Measurements from ENCODE around the gene CREBBP. TPM values are rescaled to one million over a fixed set of nuclear protein-coding genes. Genes with fewer than 3 reads are reported as not detected.

The CREBBP gene
- total RNA-seq, 2 experiments from 2014 or later = 145 to 152 TPM

GRCh38 chr16:3738541-3738940 is 142.0 kb downstream of the CREBBP start:
- Mint-ChIP-seq H3K4me3 (no peak overlapping the region), H3K9me3 (no peaks in the 10 kb centered on the region), H3K36me3 (ENCODE audit: low read depth) (peaks cover 96% of the 10 kb centered on the region), H3K27me3 (no peaks in the 10 kb centered on the region), H3K27ac (no peak overlapping the region), H3K4me1 (ENCODE audit: low read depth) (no peaks in the 10 kb centered on the region)
- intact Hi-C loops (cut with DNase I, micrococcal nuclease) = no loop called here
- Histone ChIP-seq H3K9me3 (ENCODE audit: control insufficient read depth in 1 of 2, insufficient read depth in 1 of 2, low read length in 2 of 2) (no peaks in the 10 kb centered on the region), H3K4me3 (ENCODE audit: low read length) (no peak overlapping the region), H3K4me1 (ENCODE audit: insufficient read depth, low read length) (no peaks in the 10 kb centered on the region), H3K36me3 (ENCODE audit: insufficient read depth, low read length) (peaks cover 90% of the 10 kb centered on the region), H3K27me3 (ENCODE audit: control insufficient read depth in 1 of 2, insufficient read depth in 2 of 2, low read length in 2 of 2) (no peaks in the 10 kb centered on the region), H3K27ac (ENCODE audit: low read depth in 1 of 2, low read length in 2 of 2) (no peak overlapping the region)
- TF ChIP-seq CTCF (IDR thresholded peaks at IDR 0.05) = no peak
- DNase-seq = no peak
- ChIA-PET CTCF (no interaction called here), POLR2A (interaction anchor here (0.9 kb wide), 1 partner anchor 21 kb away, joined by 3 read pairs; the partner anchor contains the start of gene TRAP1)
- no peak for ATAC-seq (ENCODE audit: poor library complexity)

- ChIA-PET POLR2A (no interaction called here), CTCF (no interaction called here)
- H3K27ac Mint-ChIP-seq = no peak overlapping the region
- Histone ChIP-seq H3K9me3 (ENCODE audit: control insufficient read depth in 1 of 2, insufficient read depth in 1 of 2, low read length in 2 of 2) (no peaks in the 10 kb centered on the region), H3K27ac (ENCODE audit: low read depth in 1 of 2, low read length in 2 of 2) (no peak overlapping the region), H3K4me3 (ENCODE audit: low read length) (no peak overlapping the region), H3K4me1 (ENCODE audit: insufficient read depth, low read length) (no peaks in the 10 kb centered on the region), H3K27me3 (ENCODE audit: control insufficient read depth in 1 of 2, insufficient read depth in 2 of 2, low read length in 2 of 2) (no peaks in the 10 kb centered on the region), H3K36me3 (ENCODE audit: insufficient read depth, low read length) (peaks cover 89% of the 10 kb centered on the region)
- no peaks in the 10 kb centered on the region for H3K9me3 Mint-ChIP-seq
- no peak overlapping the region for H3K4me3 Mint-ChIP-seq
- ATAC-seq (ENCODE audit: poor library complexity) (no peak), DNase-seq (no peak)
- no peak for TF ChIP-seq CTCF (IDR thresholded peaks at IDR 0.05)
- intact Hi-C loops (cut with DNase I, micrococcal nuclease) = no loop called here
- H3K36me3 Mint-ChIP-seq (ENCODE audit: low read depth) = peaks cover 95% of the 10 kb centered on the region
- no peaks in the 10 kb centered on the region for H3K27me3 Mint-ChIP-seq
- no peaks in the 10 kb centered on the region for H3K4me1 Mint-ChIP-seq (ENCODE audit: low read depth)
These were observed 142.4 kb downstream of the CREBBP start for GRCh38 chr16:3738128-3738527.

- ChIA-PET POLR2A (no interaction called here), CTCF (no interaction called here)
- Mint-ChIP-seq H3K36me3 (ENCODE audit: low read depth) (peaks cover 95% of the 10 kb centered on the region), H3K9me3 (no peaks in the 10 kb centered on the region), H3K4me1 (ENCODE audit: low read depth) (no peaks in the 10 kb centered on the region), H3K27ac (no peak overlapping the region), H3K4me3 (no peak overlapping the region), H3K27me3 (no peaks in the 10 kb centered on the region)
- Histone ChIP-seq H3K27ac (ENCODE audit: low read depth in 1 of 2, low read length in 2 of 2) (no peak overlapping the region), H3K36me3 (ENCODE audit: insufficient read depth, low read length) (peaks cover 86% of the 10 kb centered on the region), H3K4me3 (ENCODE audit: low read length) (no peak overlapping the region), H3K27me3 (ENCODE audit: control insufficient read depth in 1 of 2, insufficient read depth in 2 of 2, low read length in 2 of 2) (no peaks in the 10 kb centered on the region), H3K4me1 (ENCODE audit: insufficient read depth, low read length) (no peaks in the 10 kb centered on the region), H3K9me3 (ENCODE audit: control insufficient read depth in 1 of 2, insufficient read depth in 1 of 2, low read length in 2 of 2) (no peaks in the 10 kb centered on the region)
- DNase-seq = no peak
- no peak for ATAC-seq (ENCODE audit: poor library complexity)
- no peak for TF ChIP-seq CTCF (IDR thresholded peaks at IDR 0.05)
- intact Hi-C loops (cut with DNase I, micrococcal nuclease) = no loop called here
These were observed 143.3 kb downstream of the CREBBP start for GRCh38 chr16:3737181-3737580.

Data from CD4-positive, alpha-beta T cell (primary cell).